ENCODE results near the gene SPRY2.

SPRY2 gene

DNA sequence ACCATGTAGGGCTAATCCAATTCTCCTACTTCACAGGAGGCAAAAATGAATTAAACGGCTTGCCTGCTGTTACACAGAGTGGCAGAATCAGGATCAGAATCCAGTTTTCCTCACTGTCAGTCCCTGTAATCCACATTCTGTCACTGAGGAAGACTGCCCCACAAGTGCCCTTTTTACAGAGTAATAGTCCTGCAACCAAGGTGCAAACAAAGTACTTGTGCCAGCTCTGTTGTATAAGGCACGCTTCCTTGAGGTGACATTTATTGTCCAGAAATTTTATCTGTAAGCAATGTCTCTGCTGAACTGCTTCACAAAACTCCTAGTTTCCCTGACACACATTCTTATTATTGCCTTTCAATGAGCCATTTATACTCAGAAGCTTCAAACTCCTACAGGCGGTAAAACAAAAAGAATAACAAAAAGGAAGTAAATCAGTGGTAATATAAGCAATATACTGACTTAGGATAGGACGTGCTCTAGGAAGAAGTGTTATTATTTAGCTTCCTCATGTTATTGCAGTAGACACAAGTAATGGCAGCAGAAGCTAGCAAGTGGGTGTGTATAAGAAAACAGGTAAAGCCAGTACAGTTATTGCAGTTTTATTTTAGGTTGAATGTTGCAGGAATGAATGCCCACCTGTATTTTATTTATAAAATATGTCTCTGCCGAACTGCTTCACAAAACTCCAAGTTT is 28.8 kb downstream of the SPRY2 start:
- no peak for DNase-seq

DNA sequence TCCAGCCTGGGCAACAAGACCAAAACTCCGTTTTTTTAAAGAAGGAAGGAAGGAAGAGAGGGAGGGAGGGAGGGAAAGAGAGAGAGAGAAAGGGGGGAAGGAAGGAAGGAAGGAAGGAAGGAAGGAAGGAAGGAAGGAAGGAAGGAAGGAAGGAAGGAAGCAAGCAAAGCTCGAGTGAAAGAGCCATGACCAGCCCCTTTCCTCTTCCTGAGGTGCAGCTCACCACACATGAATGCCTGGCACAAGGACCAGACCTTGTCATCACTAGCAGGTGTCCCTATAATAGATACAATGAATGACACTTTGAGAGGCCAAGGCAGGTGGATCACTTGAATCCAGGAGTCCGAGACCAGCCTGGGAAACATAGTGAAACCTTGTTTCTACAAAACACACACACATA is 31.0 kb downstream of the SPRY2 start:
- no peak for DNase-seq

DNA sequence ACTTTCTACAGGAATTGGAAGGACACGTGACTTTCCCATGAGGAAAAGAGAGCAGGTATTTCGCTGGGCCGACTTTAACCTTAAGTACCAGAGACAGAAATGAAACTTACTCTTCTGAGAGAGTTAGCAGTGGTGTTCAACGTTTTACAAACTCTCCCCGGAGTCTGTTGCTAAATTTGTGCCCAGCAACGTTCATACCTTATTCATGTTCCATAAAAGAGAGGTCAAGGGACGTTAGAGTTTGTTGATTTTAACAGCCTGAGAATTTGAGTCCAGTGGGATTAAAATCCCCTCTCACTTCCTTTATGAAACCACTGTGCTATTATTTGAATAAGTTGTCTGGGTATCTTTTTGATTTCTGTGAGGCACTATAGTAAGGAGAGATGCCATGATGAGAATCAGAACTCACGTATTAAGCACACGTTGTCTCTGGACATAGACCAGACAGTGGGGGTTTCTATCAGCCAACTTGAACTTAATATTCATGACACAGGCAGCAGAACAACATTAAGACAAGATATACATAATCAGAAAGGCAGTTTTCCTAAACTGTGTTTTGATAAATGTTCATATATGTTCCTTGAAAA is 33.4 kb downstream of the SPRY2 start:
- no peak for DNase-seq

DNA sequence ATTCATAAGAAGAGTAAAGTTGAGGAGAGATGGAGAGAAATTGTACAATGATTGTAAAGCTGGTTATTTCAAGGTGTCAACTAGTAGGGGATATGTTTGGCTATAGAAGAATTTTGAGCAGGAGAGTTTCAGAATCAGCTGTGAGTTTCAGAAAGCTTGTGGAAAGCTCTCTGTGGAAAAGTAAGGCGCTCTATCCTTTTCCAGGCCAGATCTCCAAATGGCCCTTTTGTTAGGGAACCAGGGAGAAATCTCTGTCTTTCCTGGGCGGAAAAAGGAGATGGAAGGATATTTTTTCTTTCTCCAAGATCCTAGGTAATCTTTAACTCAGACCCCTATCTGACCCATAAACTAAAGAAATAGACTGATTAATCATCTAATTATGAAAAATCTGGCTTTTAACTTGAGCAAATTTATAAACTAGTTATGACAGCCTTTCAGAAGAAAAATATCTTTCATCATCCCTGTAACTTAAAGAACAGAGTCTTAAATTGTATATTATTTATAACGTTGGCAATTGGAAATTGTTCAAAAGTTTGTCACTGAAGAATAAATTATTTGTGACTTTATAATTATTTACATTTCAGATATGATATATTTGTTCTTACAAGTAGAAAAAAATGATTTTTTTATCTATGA is 34.5 kb downstream of the SPRY2 start:
- DNase-seq = no peak

DNA sequence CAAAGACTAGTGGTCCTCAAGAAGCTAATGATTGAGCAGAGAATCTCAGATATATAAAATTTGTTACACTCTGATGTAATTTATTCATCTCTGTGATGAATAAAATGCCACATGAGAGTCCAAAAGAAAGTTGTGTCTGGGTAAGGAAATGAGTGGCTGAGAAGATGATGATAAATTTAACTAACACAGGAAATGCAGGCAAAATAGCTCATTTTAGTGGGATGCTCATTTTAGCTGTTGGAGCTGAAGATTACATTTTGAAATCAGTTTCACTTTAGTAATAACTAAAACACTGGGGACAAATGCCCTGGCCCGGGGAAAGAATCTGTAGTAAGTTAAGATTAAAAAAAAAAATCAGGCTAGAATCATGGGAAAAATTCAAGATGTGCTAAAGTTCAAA is 35.2 kb downstream of the SPRY2 start:
- DNase-seq = no peak

DNA sequence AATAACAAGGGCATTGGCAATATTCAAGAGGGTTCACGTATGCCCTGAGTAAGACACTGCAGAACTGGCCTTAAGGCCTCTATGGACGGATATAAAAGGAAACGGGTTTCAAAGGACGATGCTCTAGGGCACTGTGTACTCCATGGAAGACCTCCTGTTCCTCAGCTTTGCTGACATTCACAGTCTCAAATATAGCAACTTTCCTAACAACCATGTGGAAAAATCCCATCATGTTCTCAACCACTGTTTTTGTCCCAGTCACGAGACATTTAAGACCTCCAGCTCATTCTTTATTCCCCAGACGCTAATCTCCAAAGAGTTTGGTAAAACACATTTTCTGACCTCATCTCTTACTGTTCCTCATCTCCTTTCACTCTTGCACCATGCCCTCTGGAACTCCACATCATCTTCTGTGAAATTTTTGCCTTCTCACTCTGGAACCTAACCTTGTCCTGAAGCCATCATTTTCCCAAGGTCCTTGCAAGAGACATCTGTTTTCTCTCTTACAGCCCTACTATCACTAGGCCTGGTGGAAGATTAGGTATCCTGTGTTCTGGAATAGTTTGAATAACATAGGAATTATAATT is 37.6 kb downstream of the SPRY2 start:
- no peak for DNase-seq

DNA sequence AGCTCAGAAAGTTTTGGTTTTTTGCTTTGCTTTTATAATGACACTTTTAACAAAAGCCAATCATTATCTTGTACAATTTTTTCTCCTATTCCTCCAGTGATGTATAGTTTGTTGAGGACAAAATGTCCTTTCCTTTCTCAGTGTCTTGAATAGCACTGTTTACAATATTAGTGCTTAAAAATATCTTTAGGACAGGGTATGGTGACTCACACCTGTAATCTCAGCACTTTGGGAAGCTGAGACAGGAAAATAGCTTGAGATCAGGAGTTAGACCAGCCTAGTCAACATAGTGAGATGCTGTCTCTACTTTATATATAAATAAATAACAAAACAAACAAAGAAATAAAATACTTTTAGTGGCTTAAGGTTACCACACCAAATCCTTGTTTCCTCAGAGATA is 41.9 kb downstream of the SPRY2 start:
- DNase-seq = no peak

DNA sequence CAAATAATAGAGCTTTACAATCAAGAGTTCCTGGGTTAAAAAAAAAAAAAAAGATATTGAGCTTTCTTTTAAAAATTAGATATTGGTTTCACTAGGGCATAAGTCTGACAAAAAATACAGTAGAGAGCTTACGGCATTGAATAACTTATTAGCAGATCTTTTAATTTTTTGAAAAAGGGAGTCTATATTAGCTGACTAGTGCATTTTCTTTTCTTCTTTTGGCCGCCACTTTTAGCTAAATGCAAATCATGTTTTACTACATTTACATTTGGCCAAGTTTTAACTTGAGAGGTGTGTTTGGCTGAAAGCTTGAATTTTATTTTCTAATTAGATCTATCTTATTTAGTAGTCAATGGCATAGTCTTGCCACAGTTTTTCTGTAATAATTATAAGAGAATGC is 43.4 kb downstream of the SPRY2 start:
- DNase-seq = no peak

DNA sequence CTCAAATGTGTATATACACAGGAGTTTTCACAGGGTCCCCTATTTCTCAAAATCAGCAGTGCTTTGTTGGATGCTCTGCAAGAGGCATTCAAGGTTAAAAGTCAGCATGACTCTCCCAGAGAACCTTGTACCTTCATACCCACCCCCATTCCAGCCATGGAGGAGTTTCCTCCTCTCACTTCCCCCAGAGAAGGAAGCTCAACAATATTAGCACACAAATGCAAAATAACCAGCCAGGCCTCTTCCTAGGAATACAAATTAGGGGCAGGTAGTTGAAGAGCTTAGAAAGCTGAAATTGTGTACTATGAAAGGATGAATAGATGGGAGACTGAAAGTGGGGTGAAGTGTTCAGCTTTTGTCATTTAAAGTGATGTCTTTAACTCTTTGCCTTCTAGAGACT is 43.8 kb downstream of the SPRY2 start:
- no peak for DNase-seq

DNA sequence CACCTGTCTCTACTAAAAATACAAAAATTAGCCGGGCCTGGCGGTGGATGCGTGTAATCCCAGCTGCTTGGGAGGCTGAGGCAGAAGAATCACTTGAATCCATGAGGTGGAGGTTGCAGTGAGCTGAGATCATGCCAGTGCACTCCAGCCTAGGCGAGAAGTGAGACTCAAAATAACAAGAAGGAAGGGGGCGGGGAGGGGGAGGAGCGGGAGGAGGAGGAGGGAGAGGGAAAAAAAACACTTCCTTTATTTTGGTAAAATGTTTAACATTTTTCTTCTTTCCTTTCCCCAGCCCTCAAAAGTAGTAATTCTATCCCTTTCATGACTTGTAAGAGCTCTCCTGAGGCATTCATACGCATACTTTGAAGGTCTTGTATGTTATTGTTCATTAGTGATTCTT is 44.3 kb downstream of the SPRY2 start:
- DNase-seq = no peak

DNA sequence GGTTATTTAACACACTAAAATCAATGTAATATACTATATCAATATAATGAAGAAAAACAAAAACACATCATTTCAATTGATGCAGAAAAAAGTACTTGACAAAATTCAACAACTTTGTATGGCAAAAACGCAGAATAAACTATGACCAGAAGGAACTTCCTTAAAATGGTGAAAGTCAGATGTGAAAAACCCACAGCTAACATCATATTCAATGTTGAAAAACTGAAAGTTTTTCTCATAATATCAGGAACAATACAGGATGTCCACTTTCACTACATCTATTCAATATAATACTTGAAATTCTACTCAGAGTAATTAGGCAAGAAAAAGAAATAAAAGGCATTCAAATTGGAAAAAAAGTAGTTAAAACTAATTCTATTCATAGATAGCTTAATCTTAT is 50.3 kb downstream of the SPRY2 start:
- no peak for DNase-seq
